Measurements from ENCODE around the gene EIF3A.

Gene EIF3A

GRCh38 chr10:118990326-118990725 lies 90.3 kb downstream of the EIF3A start:
- H3K4me3 ChIP-seq (ENCODE audit: low read length) = no peak overlapping the region
- no peak for DNase-seq (ENCODE audit: low read depth)
- no peak for TF ChIP-seq CTCF (conservative IDR thresholded peaks at IDR 0.05; ENCODE audit: low read depth, low read length)

GRCh38 chr10:118986815-118987790 lies 93.5 kb downstream of the EIF3A start:
- no peak for TF ChIP-seq CTCF (conservative IDR thresholded peaks at IDR 0.05; ENCODE audit: low read depth, low read length)
- DNase-seq (ENCODE audit: low read depth) = no peak
- H3K4me3 ChIP-seq (ENCODE audit: low read length) = no peak overlapping the region

GRCh38 chr10:118985576-118985975 lies 95.0 kb downstream of the EIF3A start:
- TF ChIP-seq CTCF (conservative IDR thresholded peaks at IDR 0.05; ENCODE audit: low read depth, low read length) = no peak
- no peak overlapping the region for H3K4me3 ChIP-seq (ENCODE audit: low read length)
- DNase-seq (ENCODE audit: low read depth) = no peak
